ENCODE results near the gene SLC16A11.
"Not testable (repeated sequence)": the region's sequence is repeated elsewhere in the genome, so short reads cannot be mapped to it uniquely, and the experiment has no call there.

SLC16A11 gene

DNA sequence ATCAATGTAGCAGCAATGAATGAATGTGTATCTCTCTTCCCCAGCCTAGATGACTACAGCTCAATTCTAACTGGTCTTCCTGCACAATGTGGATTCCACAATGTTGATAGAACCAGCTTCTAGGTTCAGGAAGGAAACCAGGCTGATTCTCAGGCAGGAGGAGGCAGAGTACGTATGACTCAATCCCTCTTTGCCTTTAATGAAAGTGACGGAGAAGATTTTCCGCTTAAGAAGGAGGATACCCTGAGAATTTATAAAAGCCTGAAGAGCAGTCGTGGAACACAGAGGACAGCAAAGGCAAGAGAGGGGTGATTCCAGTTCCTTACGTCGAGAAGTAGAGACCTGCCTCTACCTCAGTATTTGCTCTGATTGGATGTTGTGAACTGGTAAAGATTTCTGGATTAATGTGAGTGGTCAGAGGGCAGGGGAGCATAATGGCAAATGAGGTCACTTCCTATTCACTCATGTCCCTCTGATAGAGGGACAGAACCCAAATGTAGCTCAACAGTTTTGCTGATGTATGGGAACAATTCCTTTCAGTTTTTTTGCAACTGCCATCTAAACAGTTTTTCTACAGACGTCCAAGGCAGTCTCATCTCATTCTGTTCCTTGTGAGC lies 15.0 kb upstream of the SLC16A11 start:
- no peak for DNase-seq

- no peak for DNase-seq
Measured at GRCh38 chr17:7056386-7056785, 12.5 kb upstream of the SLC16A11 start.

GRCh38 chr17:7050583-7050982 lies 6.7 kb upstream of the SLC16A11 start:
- not testable (repeated sequence) for DNase-seq

- DNase-seq: no peak
Measured at GRCh38 chr17:7048968-7049367, 5.1 kb upstream of the SLC16A11 start.

DNA sequence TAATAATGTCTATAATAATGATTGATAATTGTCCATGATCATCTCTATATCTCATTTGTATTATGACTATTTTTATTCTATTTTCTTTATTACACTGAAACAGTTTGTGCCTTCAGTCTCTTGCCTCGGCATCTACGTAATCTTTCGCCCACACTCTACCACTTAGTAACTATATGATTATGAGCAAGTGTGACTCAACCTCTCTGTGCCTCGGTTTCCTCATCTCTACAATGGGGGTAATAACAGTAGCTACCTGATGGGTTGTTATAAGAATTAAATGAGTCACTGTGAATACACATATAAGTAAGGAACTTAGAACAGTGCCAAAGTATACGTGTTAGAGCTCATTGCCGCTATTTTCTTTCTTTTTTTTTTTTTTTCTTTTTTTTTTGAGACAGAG lies 3.7 kb upstream of the SLC16A11 start:
- DNase-seq: no peak

GRCh38 chr17:7046725-7047397 lies 3.0 kb upstream of the SLC16A11 start:
- peak; percentile 58 for DNase-seq

DNA sequence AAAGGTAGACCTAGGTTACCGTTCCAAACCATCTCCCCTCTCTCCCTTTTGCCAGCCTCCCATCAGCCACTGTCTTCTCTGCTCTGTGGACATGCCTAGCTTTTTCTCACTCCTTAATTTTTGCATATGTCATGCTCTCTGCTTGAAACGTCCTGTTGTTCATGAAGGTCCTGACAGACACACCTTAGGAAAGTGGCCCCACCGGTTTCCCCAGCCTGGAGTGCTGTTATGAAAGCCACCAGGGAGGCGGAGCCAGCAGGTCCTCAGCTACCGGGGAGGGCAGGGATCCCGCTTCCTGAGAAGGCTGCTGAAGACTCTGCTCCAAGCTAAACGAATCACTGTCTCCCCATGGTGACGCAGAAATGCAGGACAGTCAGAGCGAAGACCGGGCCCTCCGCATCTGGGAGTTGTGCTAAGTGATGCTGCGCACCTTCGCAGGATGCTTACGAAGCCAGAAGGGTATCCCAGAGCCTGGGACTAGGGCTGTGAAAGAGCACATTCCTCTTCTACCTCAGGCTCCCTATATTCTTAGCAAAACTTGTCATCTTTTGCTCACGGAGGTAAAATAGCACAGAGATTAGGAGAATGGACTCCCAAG lies 2.3 kb upstream of the SLC16A11 start:
- DNase-seq: no peak

GRCh38 chr17:7045492-7046126 lies 1.7 kb upstream of the SLC16A11 start:
- peak; percentile 41 for DNase-seq

DNA sequence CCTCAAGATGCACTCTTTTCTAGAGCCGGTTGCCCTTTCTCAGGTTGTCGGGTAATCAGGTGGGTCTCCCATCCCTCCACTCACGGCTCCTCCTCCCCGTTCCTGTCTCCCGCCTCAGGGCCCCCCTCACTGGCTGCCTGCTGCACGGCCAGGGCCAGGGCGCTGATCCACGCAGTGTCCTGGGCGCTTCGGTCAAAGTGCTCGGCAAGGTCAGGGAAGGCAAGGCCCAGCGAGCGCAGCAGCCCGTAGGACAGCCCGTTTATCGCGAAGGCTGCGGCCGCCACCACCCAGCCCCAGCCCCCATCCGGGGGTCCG lies 753 bp downstream of the SLC16A11 start:
- DNase-seq: no peak

DNA sequence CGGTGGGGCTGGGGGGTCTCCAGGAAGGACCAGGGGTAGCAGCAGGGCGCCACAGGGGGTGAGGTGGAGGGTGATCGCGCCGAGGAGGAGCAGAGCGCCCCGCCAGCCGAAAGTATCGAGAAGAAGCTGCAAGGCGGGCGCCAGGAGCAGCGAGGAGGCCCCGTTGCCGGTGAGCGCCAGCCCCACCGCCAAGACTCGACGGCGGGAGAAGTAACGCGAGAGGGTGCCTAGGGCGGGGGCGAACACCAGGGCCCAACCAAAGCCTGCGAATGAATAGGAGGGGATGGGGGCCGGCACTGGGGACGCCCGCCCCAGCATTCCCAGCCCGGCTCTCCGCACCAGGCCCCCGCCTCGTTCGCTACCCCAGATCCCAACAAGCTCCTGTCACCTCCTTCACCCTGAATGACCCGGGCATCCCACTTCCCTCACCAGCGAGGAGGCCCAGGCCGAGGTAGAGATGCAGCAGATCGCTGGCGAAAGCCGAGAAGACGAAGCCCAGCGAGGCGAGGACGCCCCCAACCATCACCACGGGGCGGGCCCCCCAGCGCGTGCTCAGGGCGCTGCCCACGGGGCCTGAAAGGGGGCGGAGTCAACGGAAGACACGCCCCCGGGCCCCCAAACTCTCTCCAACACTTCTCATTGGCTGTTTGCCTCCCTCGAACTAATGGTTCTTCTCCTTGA lies 1.3 kb downstream of the SLC16A11 start:
- DNase-seq: peak; percentile 29

DNA sequence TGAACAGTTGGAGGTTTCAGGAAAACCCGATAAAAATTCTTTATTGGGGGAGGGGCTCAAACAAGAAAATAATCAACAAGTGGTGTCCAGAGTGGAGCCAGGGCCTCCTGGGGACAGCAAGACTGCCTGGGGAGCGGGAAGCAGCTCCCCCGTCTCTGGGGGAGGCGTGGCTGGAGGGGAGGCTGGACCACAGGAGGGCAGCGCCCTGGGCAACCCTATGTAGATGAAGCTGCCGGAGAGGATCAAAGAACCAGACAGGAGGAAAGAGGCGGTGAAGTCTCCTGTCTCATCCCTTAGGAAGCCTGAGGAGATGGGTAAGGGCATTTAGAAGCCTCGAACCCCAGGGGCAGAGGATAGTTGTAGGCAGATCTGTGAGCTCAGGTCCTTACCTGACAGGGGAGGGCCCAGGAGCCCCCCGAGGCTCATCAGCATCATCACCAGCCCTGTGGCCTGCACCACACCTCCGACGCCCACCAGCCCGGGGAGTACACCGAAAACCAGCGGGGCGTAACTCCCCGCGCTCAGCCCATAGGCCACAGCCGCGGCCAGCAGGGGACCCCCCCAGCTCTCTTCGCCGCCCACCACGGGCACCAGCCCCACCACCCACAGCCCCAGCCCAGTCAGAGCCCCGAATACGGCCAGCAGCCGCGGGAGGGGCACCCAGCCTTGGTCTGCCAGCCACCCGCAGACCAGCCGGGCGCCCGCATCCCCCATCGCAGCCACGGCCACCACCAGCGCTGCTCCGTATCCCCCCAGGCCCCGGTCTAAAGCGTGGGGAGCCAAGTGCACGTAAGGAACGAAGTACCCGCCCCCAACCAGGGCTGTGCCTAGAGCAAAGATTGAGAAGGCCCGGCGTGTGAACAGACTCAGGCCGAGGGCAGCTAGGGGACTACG lies 2.0 kb downstream of the SLC16A11 start:
- no peak for DNase-seq

GRCh38 chr17:7039832-7040231 lies 4.1 kb downstream of the SLC16A11 start:
- no peak for DNase-seq

DNA sequence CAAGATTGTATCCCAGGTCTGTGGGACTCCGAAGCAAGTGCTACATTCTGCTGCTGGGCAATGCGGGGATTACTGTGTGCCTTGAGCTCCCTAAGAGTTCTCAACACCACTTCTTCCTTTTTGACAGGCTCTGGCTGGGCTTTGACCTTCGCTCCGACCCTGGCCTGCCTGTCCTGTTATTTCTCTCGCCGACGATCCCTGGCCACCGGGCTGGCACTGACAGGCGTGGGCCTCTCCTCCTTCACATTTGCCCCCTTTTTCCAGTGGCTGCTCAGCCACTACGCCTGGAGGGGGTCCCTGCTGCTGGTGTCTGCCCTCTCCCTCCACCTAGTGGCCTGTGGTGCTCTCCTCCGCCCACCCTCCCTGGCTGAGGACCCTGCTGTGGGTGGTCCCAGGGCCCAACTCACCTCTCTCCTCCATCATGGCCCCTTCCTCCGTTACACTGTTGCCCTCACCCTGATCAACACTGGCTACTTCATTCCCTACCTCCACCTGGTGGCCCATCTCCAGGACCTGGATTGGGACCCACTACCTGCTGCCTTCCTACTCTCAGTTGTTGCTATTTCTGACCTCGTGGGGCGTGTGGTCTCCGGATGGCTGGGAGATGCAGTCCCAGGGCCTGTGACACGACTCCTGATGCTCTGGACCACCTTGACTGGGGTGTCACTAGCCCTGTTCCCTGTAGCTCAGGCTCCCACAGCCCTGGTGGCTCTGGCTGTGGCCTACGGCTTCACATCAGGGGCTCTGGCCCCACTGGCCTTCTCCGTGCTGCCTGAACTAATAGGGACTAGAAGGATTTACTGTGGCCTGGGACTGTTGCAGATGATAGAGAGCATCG lies 5.6 kb downstream of the SLC16A11 start:
- no peak for DNase-seq

DNA sequence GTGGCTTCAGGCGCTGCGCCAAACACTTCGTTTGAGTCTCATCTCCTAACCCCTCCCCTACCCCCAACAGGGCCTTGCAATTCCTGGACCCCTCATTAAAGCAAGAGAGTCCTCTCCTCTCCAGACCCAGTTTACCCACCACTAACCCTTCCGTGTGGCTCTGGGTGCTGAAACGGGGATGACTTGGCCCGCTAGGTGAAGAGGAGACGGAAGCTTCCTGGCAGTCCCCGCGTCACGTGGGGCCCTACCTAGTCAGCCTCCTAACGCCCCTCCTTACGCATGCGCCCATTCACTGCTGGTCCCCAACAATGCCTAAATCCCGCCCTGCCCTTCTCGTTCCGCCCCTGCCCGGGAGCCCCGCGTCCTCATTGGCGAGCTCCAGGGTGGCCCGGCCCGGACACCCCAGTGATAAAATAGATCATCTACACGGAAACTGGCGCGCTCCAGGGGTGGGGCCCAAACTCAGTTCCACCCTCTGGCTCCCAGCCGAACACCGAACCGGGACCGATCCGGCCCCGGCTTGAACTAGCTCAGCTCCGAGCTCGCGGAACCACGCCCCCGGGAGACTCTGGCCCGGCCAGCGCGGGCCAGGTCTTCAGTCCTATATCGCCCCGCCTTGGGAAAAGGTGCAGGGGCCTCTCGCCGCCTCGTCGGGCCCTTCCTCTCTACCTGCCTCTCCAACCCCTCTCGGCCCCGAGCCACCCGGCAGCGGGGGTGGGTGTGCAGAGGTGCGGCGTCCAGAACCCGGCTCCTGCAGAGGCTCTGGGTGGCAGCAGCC lies 8.1 kb downstream of the SLC16A11 start, which contains the start of gene SLC16A13:
Gene SLC16A13 (plus strand): TSS at position 425 of the 778 bp plus-strand sequence. CDS start 368 bp downstream, outside the sequence.
- peak; percentile 95 for DNase-seq

DNA sequence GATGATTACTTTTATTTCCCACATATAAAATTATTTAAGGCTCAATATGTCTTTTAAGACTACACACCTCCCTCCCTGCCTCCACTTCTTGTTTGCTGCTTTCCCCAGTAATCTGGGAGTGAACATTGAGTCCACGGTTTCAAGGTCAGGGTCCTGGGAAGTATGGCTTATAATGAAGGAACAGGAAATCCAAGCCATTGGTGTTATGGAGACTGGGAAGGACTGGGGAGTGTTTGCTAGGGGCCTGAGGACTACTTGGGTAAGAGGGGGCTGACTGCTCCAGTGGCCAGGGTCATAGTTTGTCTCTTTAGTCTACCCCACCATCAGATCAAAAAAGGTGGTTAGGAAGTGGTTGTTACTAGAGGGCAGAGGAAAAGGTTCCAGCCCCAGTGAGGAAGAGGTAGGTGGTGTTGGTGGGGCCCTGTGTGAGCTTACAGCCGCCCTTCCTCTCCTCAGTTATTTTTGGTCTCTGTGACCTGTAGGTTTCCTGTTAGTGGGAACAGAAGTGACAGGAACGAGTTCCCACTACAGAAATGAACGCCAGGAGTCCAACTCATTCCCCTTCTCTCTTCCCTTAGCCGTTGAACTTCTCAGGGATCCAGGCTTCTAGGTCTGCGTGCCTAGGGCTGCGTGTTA lies 8.8 kb downstream of the SLC16A11 start:
- no peak for DNase-seq

GRCh38 chr17:7029659-7030058 lies 14.2 kb downstream of the SLC16A11 start:
- DNase-seq: peak; percentile 35

- no peak for DNase-seq
Measured at GRCh38 chr17:7029096-7029495, 14.8 kb downstream of the SLC16A11 start.

- DNase-seq: no peak
Measured at GRCh38 chr17:7027335-7027734, 16.6 kb downstream of the SLC16A11 start.

DNA sequence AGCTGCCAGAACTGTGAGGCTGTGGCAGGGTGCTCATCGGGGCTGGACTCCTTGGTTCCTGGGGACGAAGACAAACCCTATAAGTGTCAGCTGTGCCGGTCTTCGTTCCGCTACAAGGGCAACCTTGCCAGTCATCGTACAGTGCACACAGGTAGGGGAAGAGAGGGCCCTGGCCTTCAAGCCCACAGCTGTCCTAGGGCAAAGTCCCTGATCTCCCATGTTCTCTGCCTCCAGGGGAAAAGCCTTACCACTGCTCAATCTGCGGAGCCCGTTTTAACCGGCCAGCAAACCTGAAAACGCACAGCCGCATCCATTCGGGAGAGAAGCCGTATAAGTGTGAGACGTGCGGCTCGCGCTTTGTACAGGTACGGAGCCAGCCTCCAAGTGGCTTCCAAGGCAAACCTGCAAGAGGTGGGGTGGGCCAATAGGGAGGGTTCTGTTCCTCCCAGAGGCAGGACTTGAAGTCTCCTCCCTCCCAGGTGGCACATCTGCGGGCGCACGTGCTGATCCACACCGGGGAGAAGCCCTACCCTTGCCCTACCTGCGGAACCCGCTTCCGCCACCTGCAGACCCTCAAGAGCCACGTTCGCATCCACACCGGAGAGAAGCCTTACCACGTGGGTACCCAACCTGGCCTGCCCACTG lies 17.3 kb downstream of the SLC16A11 start:
- DNase-seq: no peak

DNA sequence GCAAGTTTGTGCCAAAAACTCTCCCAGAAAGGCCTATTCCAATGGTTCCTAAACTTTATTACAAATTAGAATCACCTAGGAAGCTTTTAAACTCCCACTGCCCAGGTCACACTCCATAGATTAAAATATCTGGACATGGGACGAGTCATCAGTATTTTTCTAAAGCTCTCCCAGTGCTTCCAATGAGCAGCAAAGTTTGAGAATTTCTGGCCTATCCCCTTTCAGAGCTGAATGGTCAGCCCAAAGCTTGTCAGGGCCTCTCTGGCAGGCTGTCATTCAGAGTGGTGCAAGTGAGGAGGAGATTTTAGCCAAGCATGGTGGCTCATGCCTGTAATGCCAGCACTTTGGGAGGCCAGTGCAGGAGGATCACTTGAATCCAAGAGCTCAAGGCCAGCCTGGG lies 18.6 kb downstream of the SLC16A11 start:
- no peak for DNase-seq

All from activated T-cell treated with anti-CD3 and anti-CD28 coated beads for 4 hours (primary cell).